ENCODE results near the gene ACTR5. TPM values are rescaled to one million over a fixed set of nuclear protein-coding genes. Genes with fewer than 3 reads are reported as not detected.
A peak's percentile ranks its signal among the peaks of the same experiment; 100 is the strongest.

ACTR5 gene
- total and polyA plus RNA-seq, 2 donors (not counting 3 experiments of a cell fraction or from before 2014, with no cell fraction given) = 8.8 to 11.3 TPM

DNA sequence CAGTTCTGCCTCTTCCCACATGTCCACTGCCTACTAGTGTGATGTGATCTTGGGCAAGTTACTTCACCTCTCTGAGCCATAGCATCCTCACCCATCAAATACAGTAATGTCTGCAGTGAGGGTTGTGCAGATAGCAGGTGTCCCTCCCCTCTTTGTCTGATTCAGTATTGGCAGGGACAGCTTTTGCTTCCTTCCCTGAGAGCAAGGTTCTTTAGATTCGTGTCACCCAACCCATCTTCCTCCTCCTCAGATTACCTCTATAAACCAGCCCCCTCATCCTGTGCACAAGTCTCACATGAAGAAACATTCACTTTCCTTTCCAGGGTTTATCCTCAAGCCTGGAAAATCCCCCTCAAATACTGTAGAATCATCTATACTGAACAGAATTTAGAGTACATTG lies 15.4 kb downstream of the ACTR5 start:
- Histone ChIP-seq H3K27ac (ENCODE audit: insufficient read depth, low read depth, low read length) (no peak overlapping the region), H3K79me2 (ENCODE audit: control insufficient read depth, insufficient read depth, low read length) (no peaks in the 10 kb centered on the region), H3K4me2 (ENCODE audit: insufficient read depth, low read length) (no peak overlapping the region), H3K4me1 (ENCODE audit: control insufficient read depth, extremely low read depth, insufficient read depth, low read length) (peaks cover 10% of the 10 kb centered on the region), H3K4me3 (replicated peaks in 1 of 3; ENCODE audit: insufficient read depth in 1 of 3, low read depth in 1 of 3, low read length in 3 of 3) (no peak overlapping the region), H3K27me3 (ENCODE audit: control insufficient read depth in 2 of 2, insufficient read depth in 2 of 2, low read length in 2 of 2) (no peaks in the 10 kb centered on the region), H4K20me1 (replicated peaks; ENCODE audit: control insufficient read depth, extremely low read depth, insufficient read depth, low read length) (no peaks in the 10 kb centered on the region), H3K36me3 (ENCODE audit: control insufficient read depth in 2 of 2, extremely low read depth in 1 of 2, insufficient read depth in 2 of 2, low read length in 2 of 2) (peaks cover 7 to 12% of the 10 kb centered on the region in 2 experiments), H3K9me3 (replicated peaks; ENCODE audit: control insufficient read depth, insufficient read depth, low read length) (no peaks in the 10 kb centered on the region), H3K9ac (replicated peaks; ENCODE audit: extremely low read depth, insufficient read depth, low read length) (no peak overlapping the region), H2AFZ (ENCODE audit: low read depth, low read length) (no peak overlapping the region), H3K9me1 (replicated peaks; ENCODE audit: control insufficient read depth, extremely low read depth, insufficient read depth, low read length) (no peaks in the 10 kb centered on the region)
- dilution Hi-C loops (cut with MboI; ENCODE audit: extremely low pct_ligation_motif_present, low sequenced_read_pairs) = no loop called here
- no peak for TF ChIP-seq POLR2AphosphoS5 (IDR thresholded peaks at IDR 0.05; ENCODE audit: insufficient read depth, low read depth, low read length)
- no peak for TF ChIP-seq MYC (IDR thresholded peaks at IDR 0.05; ENCODE audit: low read depth, low read length)
- TF ChIP-seq EZH2 (IDR thresholded peaks at IDR 0.05; ENCODE audit: borderline replicate concordance, low read depth, low read length, severe bottlenecking) = no peak
- no peak for TF ChIP-seq POLR2A (IDR thresholded peaks at IDR 0.05; ENCODE audit: low read depth, low read length)
- BruUV-seq (replicated peaks) = no TSS peak
- DNase-seq (ENCODE audit: low read depth, low spot score) (no peak), FAIRE-seq (no peak)
- CTCF ChIA-PET = interaction anchor here (2.0 kb wide), 1 partner anchor 27 kb away, joined by 5 read pairs; no protein-coding TSS in a partner anchor
- intact Hi-C loops (cut with micrococcal nuclease) = no loop called here
- POLR2A ChIA-PET = no interaction called here

DNA sequence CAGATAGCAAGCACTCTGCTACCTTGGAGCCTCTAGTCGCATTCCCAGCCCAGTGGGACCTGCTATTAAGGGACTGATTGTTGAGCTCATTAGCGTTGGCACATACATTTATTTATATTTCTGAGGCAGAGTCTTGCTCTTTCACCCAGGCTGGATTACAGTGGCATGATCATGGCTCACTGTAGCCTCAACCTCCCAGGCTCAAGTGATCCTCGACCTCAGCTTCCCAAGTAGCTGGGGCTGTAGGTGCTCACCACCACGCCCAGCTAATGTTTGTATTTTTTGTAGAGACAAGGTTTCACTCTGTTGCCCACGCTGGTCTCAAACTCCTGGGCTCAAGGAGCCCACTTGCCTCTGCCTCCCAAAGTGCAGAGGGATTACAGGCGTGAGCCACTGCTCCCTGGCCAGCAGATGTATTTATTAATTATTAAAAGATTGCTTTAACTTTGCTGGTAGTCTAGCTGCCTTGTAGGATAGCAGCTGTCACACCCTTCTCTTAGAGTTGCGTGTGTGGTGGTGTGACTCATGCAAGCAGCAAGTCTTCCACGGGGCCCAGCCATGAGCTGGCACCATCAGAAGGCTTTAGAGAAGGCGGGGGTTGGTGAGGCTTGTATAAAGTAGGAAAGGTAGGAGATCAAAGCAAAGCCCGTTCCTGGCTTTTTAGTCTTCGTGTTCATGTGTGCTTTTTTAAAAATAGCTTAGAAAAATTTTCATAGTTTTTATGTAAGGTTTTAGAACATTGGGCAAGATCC lies 16.5 kb downstream of the ACTR5 start:
- no peaks in the 10 kb centered on the region for H3K79me2 ChIP-seq (ENCODE audit: control insufficient read depth, insufficient read depth, low read length)
- POLR2A ChIA-PET = no interaction called here
- no peak for TF ChIP-seq MYC (IDR thresholded peaks at IDR 0.05; ENCODE audit: low read depth, low read length)
- TF ChIP-seq GATA2 (IDR thresholded peaks at IDR 0.05; ENCODE audit: insufficient read depth, insufficient read length, low read depth, low read length) = no peak
- peak; percentile 90 for TF ChIP-seq FOS (IDR thresholded peaks at IDR 0.05; ENCODE audit: borderline replicate concordance, insufficient read depth, low read length)
- peak; percentile 25 for TF ChIP-seq JUN (IDR thresholded peaks at IDR 0.05; ENCODE audit: borderline replicate concordance, insufficient read depth, insufficient read length, low read depth)
- intact Hi-C loops (cut with micrococcal nuclease) (no loop called here), dilution Hi-C loops (cut with MboI; ENCODE audit: extremely low pct_ligation_motif_present, low sequenced_read_pairs) (no loop called here)
- DNase-seq (ENCODE audit: low read depth, low spot score) (peak; percentile 60), FAIRE-seq (peak; percentile 86)
- H3K4me1 ChIP-seq (ENCODE audit: control insufficient read depth, extremely low read depth, insufficient read depth, low read length) = peaks cover 10% of the 10 kb centered on the region
- no peak overlapping the region for H3K9ac ChIP-seq (replicated peaks; ENCODE audit: extremely low read depth, insufficient read depth, low read length)
- peaks cover 7 to 12% of the 10 kb centered on the region in 2 experiments for H3K36me3 ChIP-seq (ENCODE audit: control insufficient read depth in 2 of 2, extremely low read depth in 1 of 2, insufficient read depth in 2 of 2, low read length in 2 of 2)
- no peaks in the 10 kb centered on the region for H3K9me1 ChIP-seq (replicated peaks; ENCODE audit: control insufficient read depth, extremely low read depth, insufficient read depth, low read length)
- no peak overlapping the region for H3K4me2 ChIP-seq (ENCODE audit: insufficient read depth, low read length)
- no peaks in the 10 kb centered on the region for H3K9me3 ChIP-seq (replicated peaks; ENCODE audit: control insufficient read depth, insufficient read depth, low read length)
- BruUV-seq (replicated peaks) = no TSS peak
- H3K27ac ChIP-seq (ENCODE audit: insufficient read depth, low read depth, low read length) = no peak overlapping the region
- no peak overlapping the region for H2AFZ ChIP-seq (ENCODE audit: low read depth, low read length)
- no peaks in the 10 kb centered on the region for H3K27me3 ChIP-seq (ENCODE audit: control insufficient read depth in 2 of 2, insufficient read depth in 2 of 2, low read length in 2 of 2)
- CTCF ChIA-PET = interaction anchor here (0.7 to 1.5 kb wide), 8 partner anchors 9 to 128 kb away, joined by 3 to 6 read pairs (median 4); no protein-coding TSS in a partner anchor
- H3K4me3 ChIP-seq (replicated peaks in 1 of 3; ENCODE audit: insufficient read depth in 1 of 3, low read depth in 1 of 3, low read length in 3 of 3) = no peak overlapping the region
- H4K20me1 ChIP-seq (replicated peaks; ENCODE audit: control insufficient read depth, extremely low read depth, insufficient read depth, low read length) = no peaks in the 10 kb centered on the region
